ENCODE results near the gene ARL4A. TPM values are rescaled to one million over a fixed set of nuclear protein-coding genes. Genes with fewer than 3 reads are reported as not detected.

ARL4A gene
- total RNA-seq, 1 donor from 2014 or later, result 54.8 TPM

- Histone ChIP-seq H3K4me3 (ENCODE audit: low read depth, low read length) (no peak overlapping the region), H3K27me3 (ENCODE audit: control insufficient read depth, insufficient read depth, low read length) (no peaks in the 10 kb centered on the region), H3K36me3 (ENCODE audit: control insufficient read depth, insufficient read depth, low read length) (no peaks in the 10 kb centered on the region)
- no peak for FAIRE-seq
- no peak for DNase-seq (ENCODE audit: low read depth)
- TF ChIP-seq, protein P1, sequence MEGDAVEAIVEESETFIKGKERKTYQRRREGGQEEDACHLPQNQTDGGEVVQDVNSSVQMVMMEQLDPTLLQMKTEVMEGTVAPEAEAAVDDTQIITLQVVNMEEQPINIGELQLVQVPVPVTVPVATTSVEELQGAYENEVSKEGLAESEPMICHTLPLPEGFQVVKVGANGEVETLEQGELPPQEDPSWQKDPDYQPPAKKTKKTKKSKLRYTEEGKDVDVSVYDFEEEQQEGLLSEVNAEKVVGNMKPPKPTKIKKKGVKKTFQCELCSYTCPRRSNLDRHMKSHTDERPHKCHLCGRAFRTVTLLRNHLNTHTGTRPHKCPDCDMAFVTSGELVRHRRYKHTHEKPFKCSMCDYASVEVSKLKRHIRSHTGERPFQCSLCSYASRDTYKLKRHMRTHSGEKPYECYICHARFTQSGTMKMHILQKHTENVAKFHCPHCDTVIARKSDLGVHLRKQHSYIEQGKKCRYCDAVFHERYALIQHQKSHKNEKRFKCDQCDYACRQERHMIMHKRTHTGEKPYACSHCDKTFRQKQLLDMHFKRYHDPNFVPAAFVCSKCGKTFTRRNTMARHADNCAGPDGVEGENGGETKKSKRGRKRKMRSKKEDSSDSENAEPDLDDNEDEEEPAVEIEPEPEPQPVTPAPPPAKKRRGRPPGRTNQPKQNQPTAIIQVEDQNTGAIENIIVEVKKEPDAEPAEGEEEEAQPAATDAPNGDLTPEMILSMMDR (IDR thresholded peaks at IDR 0.05; ENCODE audit: insufficient read depth, low read length, severe bottlenecking), result no peak
Observed at GRCh38 chr7:12726908-12727307, 39.5 kb downstream of the ARL4A start.

GRCh38 chr7:12727455-12728191, 40.2 kb downstream of the ARL4A start:
- Histone ChIP-seq H3K27me3 (ENCODE audit: control insufficient read depth, insufficient read depth, low read length) (no peaks in the 10 kb centered on the region), H3K4me3 (ENCODE audit: low read depth, low read length) (no peak overlapping the region), H3K36me3 (ENCODE audit: control insufficient read depth, insufficient read depth, low read length) (no peaks in the 10 kb centered on the region)
- FAIRE-seq, result no peak
- TF ChIP-seq, protein P1 (IDR thresholded peaks at IDR 0.05; ENCODE audit: insufficient read depth, low read length, severe bottlenecking), result no peak
- DNase-seq (ENCODE audit: low read depth), result no peak

DNA sequence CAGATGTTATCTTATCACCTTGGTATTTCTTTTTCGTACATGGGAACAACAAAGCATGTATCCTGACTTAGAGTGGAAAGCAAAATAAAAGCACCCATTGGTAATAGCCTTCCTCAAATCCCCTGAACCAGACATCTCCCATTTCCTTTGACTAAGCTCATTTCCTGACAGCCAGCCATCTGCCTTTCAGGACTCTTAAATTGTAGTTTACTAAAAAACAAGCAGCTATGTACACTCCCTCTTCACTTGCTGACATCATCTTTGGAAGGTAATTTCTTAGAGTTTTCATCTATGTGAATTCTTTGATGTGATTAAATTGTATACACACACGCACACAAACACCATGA, 40.7 kb downstream of the ARL4A start:
- Histone ChIP-seq H3K4me3 (ENCODE audit: low read depth, low read length) (no peak overlapping the region), H3K36me3 (ENCODE audit: control insufficient read depth, insufficient read depth, low read length) (no peaks in the 10 kb centered on the region), H3K27me3 (ENCODE audit: control insufficient read depth, insufficient read depth, low read length) (no peaks in the 10 kb centered on the region)
- FAIRE-seq (no peak), DNase-seq (ENCODE audit: low read depth) (no peak)
- TF ChIP-seq, protein P1 (IDR thresholded peaks at IDR 0.05; ENCODE audit: insufficient read depth, low read length, severe bottlenecking), result no peak

DNA sequence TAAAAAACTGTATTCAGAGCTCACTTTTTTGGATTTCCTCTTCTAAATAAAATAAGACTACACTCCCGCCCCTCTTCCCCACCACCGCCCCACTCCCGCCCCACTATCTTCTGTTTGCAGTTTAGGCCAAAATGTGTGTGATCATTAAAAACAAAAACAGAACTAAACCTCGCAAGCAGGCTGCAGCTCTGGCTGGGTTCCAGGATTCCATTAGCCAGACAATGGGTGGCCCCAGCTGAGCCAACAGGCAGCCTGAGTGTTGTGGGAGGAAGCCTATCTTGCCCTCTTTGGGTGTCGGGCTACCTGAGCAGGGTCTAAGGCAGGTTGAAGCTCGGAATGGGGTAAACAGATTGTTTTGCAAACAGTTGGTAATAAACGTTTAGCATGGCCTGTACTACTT, 41.7 kb downstream of the ARL4A start:
- FAIRE-seq (no peak), DNase-seq (ENCODE audit: low read depth) (no peak)
- Histone ChIP-seq H3K4me3 (ENCODE audit: low read depth, low read length) (no peak overlapping the region), H3K27me3 (ENCODE audit: control insufficient read depth, insufficient read depth, low read length) (no peaks in the 10 kb centered on the region), H3K36me3 (ENCODE audit: control insufficient read depth, insufficient read depth, low read length) (no peaks in the 10 kb centered on the region)
- TF ChIP-seq, protein P1 (IDR thresholded peaks at IDR 0.05; ENCODE audit: insufficient read depth, low read length, severe bottlenecking), result no peak

GRCh38 chr7:12730523-12730922, 43.1 kb downstream of the ARL4A start:
- Histone ChIP-seq H3K4me3 (ENCODE audit: low read depth, low read length) (no peak overlapping the region), H3K36me3 (ENCODE audit: control insufficient read depth, insufficient read depth, low read length) (no peaks in the 10 kb centered on the region), H3K27me3 (ENCODE audit: control insufficient read depth, insufficient read depth, low read length) (no peaks in the 10 kb centered on the region)
- FAIRE-seq (no peak), DNase-seq (ENCODE audit: low read depth) (no peak)
- TF ChIP-seq, protein P1 (IDR thresholded peaks at IDR 0.05; ENCODE audit: insufficient read depth, low read length, severe bottlenecking), result no peak

- TF ChIP-seq, protein P1 (IDR thresholded peaks at IDR 0.05; ENCODE audit: insufficient read depth, low read length, severe bottlenecking), result peak; percentile 25
- Histone ChIP-seq H3K4me3 (ENCODE audit: low read depth, low read length) (no peak overlapping the region), H3K27me3 (ENCODE audit: control insufficient read depth, insufficient read depth, low read length) (no peaks in the 10 kb centered on the region), H3K36me3 (ENCODE audit: control insufficient read depth, insufficient read depth, low read length) (no peaks in the 10 kb centered on the region)
- FAIRE-seq, result peak; percentile 7
- DNase-seq (ENCODE audit: low read depth), result peak; percentile 89
Observed at GRCh38 chr7:12731214-12731656, 43.8 kb downstream of the ARL4A start.
